ENCODE measurements around the gene KPTN. TPM values are rescaled to one million over a fixed set of nuclear protein-coding genes. Genes with fewer than 3 reads are reported as not detected.

Gene KPTN
- total and polyA plus RNA-seq, 12 donors: 2.9 to 121 (median 9.9) TPM

DNA sequence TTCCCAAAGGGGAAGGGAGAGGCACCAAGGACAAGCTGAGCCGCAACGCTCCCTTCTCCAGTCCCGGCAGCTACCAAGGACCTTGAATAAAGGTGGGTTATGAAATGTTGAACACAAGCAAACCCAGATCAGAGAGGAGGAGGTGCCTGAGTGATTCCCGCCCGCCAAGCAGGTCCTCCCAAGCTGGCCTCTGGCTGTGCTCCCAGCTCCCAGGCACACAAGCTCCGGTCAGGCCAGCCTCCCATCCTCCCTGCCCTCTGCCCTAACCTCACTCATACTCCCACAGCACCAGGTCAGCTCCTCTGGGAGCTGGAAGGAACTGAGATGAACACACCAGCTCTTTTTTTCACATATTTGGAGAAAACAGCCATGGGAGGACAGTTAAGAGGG is 27.1 kb upstream of the KPTN start:
- TF ChIP-seq, protein P1, sequence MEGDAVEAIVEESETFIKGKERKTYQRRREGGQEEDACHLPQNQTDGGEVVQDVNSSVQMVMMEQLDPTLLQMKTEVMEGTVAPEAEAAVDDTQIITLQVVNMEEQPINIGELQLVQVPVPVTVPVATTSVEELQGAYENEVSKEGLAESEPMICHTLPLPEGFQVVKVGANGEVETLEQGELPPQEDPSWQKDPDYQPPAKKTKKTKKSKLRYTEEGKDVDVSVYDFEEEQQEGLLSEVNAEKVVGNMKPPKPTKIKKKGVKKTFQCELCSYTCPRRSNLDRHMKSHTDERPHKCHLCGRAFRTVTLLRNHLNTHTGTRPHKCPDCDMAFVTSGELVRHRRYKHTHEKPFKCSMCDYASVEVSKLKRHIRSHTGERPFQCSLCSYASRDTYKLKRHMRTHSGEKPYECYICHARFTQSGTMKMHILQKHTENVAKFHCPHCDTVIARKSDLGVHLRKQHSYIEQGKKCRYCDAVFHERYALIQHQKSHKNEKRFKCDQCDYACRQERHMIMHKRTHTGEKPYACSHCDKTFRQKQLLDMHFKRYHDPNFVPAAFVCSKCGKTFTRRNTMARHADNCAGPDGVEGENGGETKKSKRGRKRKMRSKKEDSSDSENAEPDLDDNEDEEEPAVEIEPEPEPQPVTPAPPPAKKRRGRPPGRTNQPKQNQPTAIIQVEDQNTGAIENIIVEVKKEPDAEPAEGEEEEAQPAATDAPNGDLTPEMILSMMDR (IDR thresholded peaks at IDR 0.05): no peak
- peak in 1 of 2 donors; percentile 80 for TF ChIP-seq POLR2A (IDR thresholded peaks at IDR 0.05)
- Histone ChIP-seq H3K4me3 (peak overlapping the region in 1 of 4 donors; percentile 23), H3K4me1 (replicated peaks in 1 of 2) (peaks cover 76 to 77% of the 10 kb centered on the region in 2 donors), H3K27ac (peak overlapping the region; percentile 49 to 100 (median 87)), H3K9me3 (replicated peaks in 1 of 3) (no peaks in the 10 kb centered on the region), H3K27me3 (no peaks in the 10 kb centered on the region), H3K36me3 (replicated peaks in 1 of 2) (no peaks in the 10 kb centered on the region)
- WGBS, 4 donors: 17 to 34% (median 28%) methylated on average over 1 to 6 of the region's 6 CpGs
- DNase-seq: peak; percentile 72 to 93 (median 92)
- intact Hi-C loops (cut with DNase I): loop anchor here in 1 of 2 donors (10.0 kb wide), 1 partner anchor 184 kb away; no protein-coding TSS in a partner anchor

DNA sequence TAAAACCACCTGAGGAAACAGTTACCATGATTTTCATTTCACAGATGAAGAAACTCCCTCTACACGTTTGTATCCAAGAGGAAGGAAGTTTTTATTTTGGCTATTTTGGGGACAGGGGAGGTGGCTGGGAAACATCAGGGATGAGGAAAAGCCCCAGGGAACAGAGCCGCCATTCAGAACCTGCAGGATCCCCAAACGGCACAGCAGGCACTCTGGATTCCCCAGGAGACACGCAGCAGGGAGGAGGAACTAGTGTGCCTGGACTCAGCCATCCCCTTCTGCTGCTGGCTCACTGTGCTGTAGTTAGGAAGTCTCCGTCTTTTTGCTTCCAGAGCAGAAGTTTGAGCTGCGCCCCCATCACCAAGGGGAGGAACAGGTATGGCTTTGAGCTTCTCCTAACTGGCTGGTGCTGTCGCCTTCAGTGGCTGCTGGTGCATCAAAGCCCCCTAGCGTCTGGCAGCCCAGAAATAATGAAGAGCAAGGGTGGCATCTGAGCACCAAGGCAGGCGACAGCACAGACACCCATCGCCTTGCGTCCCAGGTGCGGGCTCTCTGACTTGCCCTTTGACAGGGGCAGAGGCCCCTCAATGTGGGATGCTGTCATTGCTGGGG is 26.6 kb upstream of the KPTN start:
- Histone ChIP-seq H3K9me3 (replicated peaks in 1 of 3) (no peaks in the 10 kb centered on the region), H3K36me3 (replicated peaks in 1 of 2) (no peaks in the 10 kb centered on the region), H3K27ac (peak overlapping the region; percentile 18 to 100 (median 87)), H3K27me3 (no peaks in the 10 kb centered on the region), H3K4me1 (replicated peaks in 1 of 2) (peaks cover 75 to 79% of the 10 kb centered on the region in 2 donors), H3K4me3 (peak overlapping the region in 1 of 4 donors; percentile 23)
- 36 to 43% (median 41%) methylated on average over 10 to 12 of the region's 12 CpGs for WGBS, 4 donors
- intact Hi-C loops (cut with DNase I): loop anchor here in 1 of 2 donors (10.0 kb wide), 1 partner anchor 184 kb away; no protein-coding TSS in a partner anchor
- DNase-seq: peak in 1 of 7 donors; percentile 23
- no peak for TF ChIP-seq POLR2A (IDR thresholded peaks at IDR 0.05)
- TF ChIP-seq, protein P1 (IDR thresholded peaks at IDR 0.05): no peak

DNA sequence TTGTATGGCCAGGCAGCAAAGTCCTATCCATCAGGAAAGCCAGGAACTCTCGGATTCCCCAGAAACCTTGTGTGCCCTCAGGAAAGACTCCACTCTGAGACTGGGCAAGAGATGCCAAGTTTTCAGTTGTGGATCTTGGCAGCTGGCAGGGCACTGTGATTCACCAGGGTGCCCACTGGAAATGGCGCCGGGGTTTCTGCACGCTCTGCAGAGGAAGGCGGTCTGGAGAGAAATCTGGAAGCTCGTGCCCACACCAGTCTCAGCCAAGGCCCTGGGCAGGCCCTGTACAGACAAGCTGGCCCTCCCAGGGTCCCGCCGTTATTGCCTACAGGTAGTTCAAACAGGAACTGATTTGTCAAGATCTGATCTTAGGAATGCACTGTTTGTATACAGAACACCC is 26.0 kb upstream of the KPTN start:
- peak; percentile 67 to 85 (median 80) for DNase-seq
- Histone ChIP-seq H3K4me1 (replicated peaks in 1 of 2) (peaks cover 73 to 83% of the 10 kb centered on the region in 2 donors), H3K9me3 (replicated peaks in 1 of 3) (no peaks in the 10 kb centered on the region), H3K36me3 (replicated peaks in 1 of 2) (no peaks in the 10 kb centered on the region), H3K27me3 (no peaks in the 10 kb centered on the region), H3K27ac (peak overlapping the region; percentile 49 to 100 (median 87)), H3K4me3 (no peak overlapping the region)
- WGBS, 4 donors: 23 to 39% (median 32%) methylated on average over 5 to 8 of the region's 8 CpGs
- peak in 1 of 2 donors; percentile 37 for TF ChIP-seq POLR2A (IDR thresholded peaks at IDR 0.05)
- TF ChIP-seq, protein P1 (IDR thresholded peaks at IDR 0.05): no peak
- intact Hi-C loops (cut with DNase I): loop anchor here in 1 of 2 donors (10.0 kb wide), 1 partner anchor 185 kb away; no protein-coding TSS in a partner anchor

DNA sequence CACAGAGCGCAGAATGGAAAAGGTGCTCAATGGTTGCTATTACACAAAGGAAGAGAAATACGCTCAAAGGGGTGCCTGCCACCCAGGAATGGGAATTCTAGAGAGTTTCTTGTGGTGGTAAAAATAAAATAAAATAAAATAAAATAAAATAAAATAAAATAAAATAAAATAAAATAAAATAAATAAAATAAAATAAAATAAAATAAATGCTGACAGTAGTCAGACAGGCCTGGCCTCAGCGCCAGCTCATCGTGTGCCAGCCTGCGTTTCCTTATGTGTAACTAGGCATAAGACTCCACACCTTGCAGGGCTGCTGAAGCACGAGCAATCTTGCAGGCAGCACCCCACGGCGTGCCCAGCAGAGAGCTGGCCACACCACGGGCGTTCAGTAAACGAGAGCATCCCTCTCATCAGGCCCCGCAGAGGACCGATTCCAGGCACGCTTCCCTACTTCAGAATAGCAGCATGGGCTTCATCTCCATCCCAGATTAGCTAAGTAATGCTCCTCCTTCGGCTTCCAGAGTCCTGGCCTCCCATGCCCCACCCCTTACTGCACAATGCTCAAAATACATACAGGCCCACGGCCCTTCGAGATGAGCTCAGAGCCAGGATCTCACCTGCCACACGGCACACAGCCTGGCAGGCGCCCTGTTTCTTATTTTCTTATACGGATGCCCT is 25.3 kb upstream of the KPTN start:
- intact Hi-C loops (cut with DNase I): no loop called here
- Histone ChIP-seq H3K4me1 (replicated peaks in 1 of 2) (peaks cover 73 to 85% of the 10 kb centered on the region in 2 donors), H3K4me3 (no peak overlapping the region), H3K27me3 (no peaks in the 10 kb centered on the region), H3K9me3 (replicated peaks in 1 of 3) (no peaks in the 10 kb centered on the region), H3K36me3 (replicated peaks in 1 of 2) (peaks cover 0 to under 1% of the 10 kb centered on the region in 2 donors), H3K27ac (peak overlapping the region; percentile 49 to 100 (median 87))
- DNase-seq: peak in 2 of 7 donors; percentile 21 to 31
- WGBS, 4 donors: 68 to 74% (median 70%) methylated on average over 20 of the region's 20 CpGs
- TF ChIP-seq, protein P1 (IDR thresholded peaks at IDR 0.05): no peak
- no peak for TF ChIP-seq POLR2A (IDR thresholded peaks at IDR 0.05)
